GM12878 (cell line): ENCODE measurements around the gene AFTPH. TPM values are rescaled to one million over a fixed set of nuclear protein-coding genes. Genes with fewer than 3 reads are reported as not detected.

ENCODE experiments used
- ATAC-seq: fragments of 200-7000 bp; cut with Tn5 transposase; 3 replicates; pipeline ENCODE4 v1.9.1; 2020; ENCODE audit warnings: mild to moderate bottlenecking, moderate library complexity
- BruUV-seq: library from RNA; stranded (reverse); fragments of 400-500 nt; replicated peaks from 2 replicates; lab custom pipeline; 2021; lab: Mats Ljungman, UMichigan
- CTCF ChIA-PET: fragments of 300-600 bp; sonication (Branson Sonifier 250); formaldehyde crosslinking; extraction: SDS; loops from one replicate; lab custom pipeline; 2021; ENCODE audit warnings: inconsistent platforms; lab: Yijun Ruan, JAX
- POLR2A ChIA-PET: fragments of 350-600 bp; formaldehyde crosslinking; extraction: SDS; loops from one replicate; lab custom pipeline; 2021; ENCODE audit warnings: inconsistent platforms; lab: Charles Lee
- RAD21 ChIA-PET: fragments of 300-600 bp; sonication (Branson Sonifier 250); formaldehyde crosslinking; loops from one replicate; lab custom pipeline; 2023; ENCODE audit warnings: antibody characterized with exemption; ENCODE audit not compliant: unreplicated experiment; lab: Charles Lee
- SMC1A ChIA-PET: fragments of 300-600 bp; sonication (Branson Sonifier 250); formaldehyde crosslinking; loops from one replicate; lab custom pipeline; 2023; ENCODE audit not compliant: unreplicated experiment, uncharacterized antibody; lab: Charles Lee
- DNase-seq: peaks from one replicate; pipeline ENCODE4 v3.0.0-alpha.2; 2011; ENCODE audit warnings: low read depth, low spot score
- FAIRE-seq: peaks from 3 replicates; lab custom pipeline; 2011; peaks lifted over from hg19 to GRCh38; lab: Jason Lieb, UNC
- H2AFZ ChIP-seq: 2 replicates; pipeline ENCODE4 v1.6.0; 2011; ENCODE audit warnings: low read depth, low read length, control low read depth; ENCODE audit not compliant: control insufficient read depth
- H3K27ac ChIP-seq: 2 replicates; pipeline ENCODE4 v1.5.1; 2011; ENCODE audit warnings: control low read depth; ENCODE audit not compliant: control insufficient read depth, insufficient read depth
- H3K27me3 ChIP-seq, 2 experiments: replicated peaks in 1 of 2; 2 replicates each; pipeline versions ENCODE4 v1.6.0 to v1.6.1; 2011; ENCODE audit warnings: low read length in 1 of 2; ENCODE audit not compliant: control insufficient read depth in 2 of 2, insufficient read depth in 2 of 2
- H3K36me3 ChIP-seq, 2 experiments: 2 replicates each; pipeline ENCODE4 v1.5.1; 2011; ENCODE audit warnings: low read length in 1 of 2; ENCODE audit not compliant: control insufficient read depth in 2 of 2, insufficient read depth in 2 of 2
- H3K4me1 ChIP-seq: 2 replicates; pipeline ENCODE4 v1.6.1; 2011; ENCODE audit warnings: mild to moderate bottlenecking, low read length, moderate library complexity, mixed read lengths; ENCODE audit not compliant: control insufficient read depth, insufficient read depth
- H3K4me2 ChIP-seq: 2 replicates; pipeline ENCODE4 v1.6.0; 2011; ENCODE audit warnings: control low read depth; ENCODE audit not compliant: control insufficient read depth, insufficient read depth
- H3K4me3 ChIP-seq: fragments of 200-600 bp; sonication (generic); 2 replicates; pipeline ENCODE4 v1.5.1; 2016
- H3K79me2 ChIP-seq: 2 replicates; pipeline ENCODE4 v1.6.0; 2011; ENCODE audit warnings: low read length; ENCODE audit not compliant: control insufficient read depth, insufficient read depth
- H3K9ac ChIP-seq: 2 replicates; pipeline ENCODE4 v1.8.0; 2011; ENCODE audit warnings: low read length, control low read depth, mixed read lengths; ENCODE audit not compliant: control insufficient read depth, insufficient read depth
- H3K9me3 ChIP-seq: replicated peaks from 3 replicates; pipeline ENCODE4 v1.5.1; 2011; ENCODE audit warnings: mild to moderate bottlenecking, low read length; ENCODE audit not compliant: control insufficient read depth, insufficient read depth
- H4K20me1 ChIP-seq: 2 replicates; pipeline ENCODE4 v1.6.0; 2011; ENCODE audit not compliant: control insufficient read depth, insufficient read depth
- ATF7 ChIP-seq: fragments of 450-650 bp; IDR thresholded peaks from 2 replicates; pipeline ENCODE4 v1.6.1; 2016; ENCODE audit warnings: low read depth, mild to moderate bottlenecking
- BACH1 ChIP-seq: fragments of 450-650 bp; IDR thresholded peaks from 2 replicates; pipeline ENCODE4 v1.6.1; 2017; ENCODE audit warnings: mild to moderate bottlenecking, borderline replicate concordance
- BHLHE40 ChIP-seq, 2 experiments: fragments of 450-650 bp in 1 of 2; IDR thresholded peaks; 2 replicates each; pipeline ENCODE4 v1.6.1; 2011 to 2017; ENCODE audit warnings: low read depth in 2 of 2, borderline replicate concordance in 1 of 2, improper control_type of control experiment in 1 of 2, low read length in 1 of 2, mild to moderate bottlenecking in 1 of 2
- BRCA1 ChIP-seq: IDR thresholded peaks from 2 replicates; pipeline ENCODE4 v1.6.1; 2011; ENCODE audit warnings: low read depth, low read length, improper control_type of control experiment
- JUND ChIP-seq: IDR thresholded peaks from 2 replicates; pipeline ENCODE4 v1.6.1; 2012; ENCODE audit warnings: low read depth, mild to moderate bottlenecking, low read length, improper control_type of control experiment, moderate library complexity
- POLR2A ChIP-seq: IDR thresholded peaks from 2 replicates; pipeline ENCODE4 v1.6.1; 2011; ENCODE audit warnings: low read depth, mild to moderate bottlenecking, low read length
- POLR2AphosphoS5 ChIP-seq: IDR thresholded peaks from 2 replicates; pipeline ENCODE4 v1.6.1; 2011; ENCODE audit warnings: mild to moderate bottlenecking, low read length, inconsistent platforms
- RAD21 ChIP-seq: IDR thresholded peaks from 2 replicates; pipeline ENCODE4 v1.6.1; 2011; ENCODE audit warnings: mild to moderate bottlenecking, low read depth, low read length, moderate library complexity; ENCODE audit not compliant: insufficient read depth
- SREBF2 ChIP-seq: IDR thresholded peaks from 2 replicates; pipeline ENCODE4 v1.6.1; 2012; ENCODE audit warnings: mild to moderate bottlenecking, low read length
- STAT3 ChIP-seq: IDR thresholded peaks from 2 replicates; pipeline ENCODE4 v1.6.1; 2011; ENCODE audit warnings: low read depth, low read length, improper control_type of control experiment
- ZSCAN29 ChIP-seq: fragments of 450-650 bp; IDR thresholded peaks from 2 replicates; pipeline ENCODE4 v1.6.1; 2017; ENCODE audit warnings: mild to moderate bottlenecking, moderate library complexity
- ZZZ3 ChIP-seq: IDR thresholded peaks from 2 replicates; pipeline ENCODE4 v1.6.1; 2011; ENCODE audit warnings: low read depth; ENCODE audit not compliant: control insufficient read depth, insufficient read length
- WGBS: methylation state at CpG from one replicate; pipeline ENCODE4 v1.1.6; 2016; ENCODE audit warnings: low lambda C conversion rate; ENCODE audit not compliant: insufficient replicate concordance, insufficient coverage; ENCODE audit errors: missing lambda C conversion rate; 5-methylcytosine and 5-hydroxymethylcytosine counted together
- in situ Hi-C: fragments of 300-500 bp; cut with MboI; formaldehyde crosslinking; loops from 9 replicates; pipeline ENCODE4 v1.14.3; 2018; ENCODE audit warnings: mixed read lengths
- intact Hi-C: fragments of 100-400 bp; cut with micrococcal nuclease; formaldehyde crosslinking; loops from one replicate; pipeline ENCODE4 v1.14.2; 2022; ENCODE audit not compliant: unreplicated experiment
- polyA plus RNA-seq, 11 experiments: library from polyadenylated mRNA; depleted of rRNA in 4 of 11; unstranded in 6 of 11; stranded (reverse) in 5 of 11; fragments of >200 nt; fragmentation: Nextera tagmentation in 4 of 11; fragmentation: Illumina TruSeq in 1 of 11; extraction: Ambion mirVana in 4 of 11; extraction: Trizol in 1 of 11; gene quantifications; 1 replicate in 1 of 11; 2 replicates in 10 of 11; pipeline versions ENCODE4 v1.2.1 to v1.2.3, GENCODE V29; 2011 to 2016; ENCODE audit warnings: inconsistent platforms in 2 of 11, missing spikeins in 2 of 11, low read depth in 1 of 11
- total RNA-seq, 4 experiments: library from RNA; depleted of rRNA in 3 of 4; stranded (reverse); fragments of >200 nt in 3 of 4; fragmentation: Illumina TruSeq in 1 of 4; extraction: Trizol in 1 of 4; gene quantifications; 2 replicates each; pipeline versions ENCODE4 v1.2.1 to v1.2.3, GENCODE V29; 2013 to 2021
- TF ChIP-seq, protein P1 (sequence below): fragments of 450-650 bp; IDR thresholded peaks from 2 replicates; pipeline ENCODE4 v1.6.1; 2014; ENCODE audit warnings: mild to moderate bottlenecking
- TF ChIP-seq, protein P2 (sequence below): fragments of 450-650 bp; IDR thresholded peaks from 2 replicates; pipeline ENCODE4 v1.6.1; 2016; ENCODE audit warnings: mild to moderate bottlenecking
- TF ChIP-seq, protein P3 (sequence below): fragments of 450-650 bp; IDR thresholded peaks from 2 replicates; pipeline ENCODE4 v1.6.1; 2018; ENCODE audit warnings: mild to moderate bottlenecking, low read depth, moderate library complexity; ENCODE audit not compliant: partially characterized antibody

Gene AFTPH
- total and polyA plus RNA-seq, 10 of the 15 experiments (the other 5 are each of a cell fraction or from before 2014, with no cell fraction given): 25.6 to 77.3 (median 39.5) TPM

DNA sequence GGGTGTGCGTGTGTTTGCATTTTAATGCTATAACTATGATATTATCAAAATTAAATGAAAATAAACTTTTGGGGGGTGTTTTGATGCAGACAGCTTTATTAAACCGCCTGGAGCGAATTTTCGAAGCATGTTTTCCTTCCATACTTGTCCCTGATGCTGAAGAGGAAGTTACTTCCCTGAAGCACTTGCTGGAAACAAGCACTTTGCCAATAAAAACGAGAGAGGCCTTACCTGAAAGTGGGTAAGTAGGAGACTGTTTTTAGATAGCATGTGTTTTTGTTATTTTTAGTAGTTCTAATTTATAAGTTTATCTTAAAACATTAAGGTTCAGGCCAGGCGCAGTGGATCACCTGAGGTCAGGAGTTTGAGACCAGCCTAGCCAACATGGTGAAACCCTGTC is 43.3 kb downstream of the AFTPH start:
- POLR2A ChIA-PET: interaction anchor here (0.5 to 1.3 kb wide), 3 partner anchors 10 to 45 kb away, joined by 3 to 6 read pairs (median 4); no protein-coding TSS in a partner anchor

More for the DNA sequence above, 43.3 kb downstream of the AFTPH start:
- TF ChIP-seq SREBF2 (no peak), BACH1 (no peak), ZZZ3 (no peak), ZSCAN29 (no peak), BRCA1 (no peak), JUND (no peak), POLR2A (no peak), RAD21 (no peak), STAT3 (no peak), BHLHE40 (IDR thresholded peaks at IDR 0.05; ENCODE audit: borderline replicate concordance in 1 of 2, low read depth in 2 of 2, low read length in 1 of 2) (no peak), POLR2AphosphoS5 (no peak), ATF7 (no peak)
- TF ChIP-seq, protein P1, sequence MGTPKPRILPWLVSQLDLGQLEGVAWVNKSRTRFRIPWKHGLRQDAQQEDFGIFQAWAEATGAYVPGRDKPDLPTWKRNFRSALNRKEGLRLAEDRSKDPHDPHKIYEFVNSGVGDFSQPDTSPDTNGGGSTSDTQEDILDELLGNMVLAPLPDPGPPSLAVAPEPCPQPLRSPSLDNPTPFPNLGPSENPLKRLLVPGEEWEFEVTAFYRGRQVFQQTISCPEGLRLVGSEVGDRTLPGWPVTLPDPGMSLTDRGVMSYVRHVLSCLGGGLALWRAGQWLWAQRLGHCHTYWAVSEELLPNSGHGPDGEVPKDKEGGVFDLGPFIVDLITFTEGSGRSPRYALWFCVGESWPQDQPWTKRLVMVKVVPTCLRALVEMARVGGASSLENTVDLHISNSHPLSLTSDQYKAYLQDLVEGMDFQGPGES: no peak
- TF ChIP-seq, protein P2, sequence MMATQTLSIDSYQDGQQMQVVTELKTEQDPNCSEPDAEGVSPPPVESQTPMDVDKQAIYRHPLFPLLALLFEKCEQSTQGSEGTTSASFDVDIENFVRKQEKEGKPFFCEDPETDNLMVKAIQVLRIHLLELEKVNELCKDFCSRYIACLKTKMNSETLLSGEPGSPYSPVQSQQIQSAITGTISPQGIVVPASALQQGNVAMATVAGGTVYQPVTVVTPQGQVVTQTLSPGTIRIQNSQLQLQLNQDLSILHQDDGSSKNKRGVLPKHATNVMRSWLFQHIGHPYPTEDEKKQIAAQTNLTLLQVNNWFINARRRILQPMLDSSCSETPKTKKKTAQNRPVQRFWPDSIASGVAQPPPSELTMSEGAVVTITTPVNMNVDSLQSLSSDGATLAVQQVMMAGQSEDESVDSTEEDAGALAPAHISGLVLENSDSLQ: no peak
- TF ChIP-seq, protein P3, sequence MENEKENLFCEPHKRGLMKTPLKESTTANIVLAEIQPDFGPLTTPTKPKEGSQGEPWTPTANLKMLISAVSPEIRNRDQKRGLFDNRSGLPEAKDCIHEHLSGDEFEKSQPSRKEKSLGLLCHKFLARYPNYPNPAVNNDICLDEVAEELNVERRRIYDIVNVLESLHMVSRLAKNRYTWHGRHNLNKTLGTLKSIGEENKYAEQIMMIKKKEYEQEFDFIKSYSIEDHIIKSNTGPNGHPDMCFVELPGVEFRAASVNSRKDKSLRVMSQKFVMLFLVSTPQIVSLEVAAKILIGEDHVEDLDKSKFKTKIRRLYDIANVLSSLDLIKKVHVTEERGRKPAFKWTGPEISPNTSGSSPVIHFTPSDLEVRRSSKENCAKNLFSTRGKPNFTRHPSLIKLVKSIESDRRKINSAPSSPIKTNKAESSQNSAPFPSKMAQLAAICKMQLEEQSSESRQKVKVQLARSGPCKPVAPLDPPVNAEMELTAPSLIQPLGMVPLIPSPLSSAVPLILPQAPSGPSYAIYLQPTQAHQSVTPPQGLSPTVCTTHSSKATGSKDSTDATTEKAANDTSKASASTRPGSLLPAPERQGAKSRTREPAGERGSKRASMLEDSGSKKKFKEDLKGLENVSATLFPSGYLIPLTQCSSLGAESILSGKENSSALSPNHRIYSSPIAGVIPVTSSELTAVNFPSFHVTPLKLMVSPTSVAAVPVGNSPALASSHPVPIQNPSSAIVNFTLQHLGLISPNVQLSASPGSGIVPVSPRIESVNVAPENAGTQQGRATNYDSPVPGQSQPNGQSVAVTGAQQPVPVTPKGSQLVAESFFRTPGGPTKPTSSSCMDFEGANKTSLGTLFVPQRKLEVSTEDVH: no peak
- no peaks in the 10 kb centered on the region for H3K27me3 ChIP-seq
- in situ Hi-C loops: no loop called here
- H3K36me3 ChIP-seq: peaks cover 0 to 16% of the 10 kb centered on the region in 2 experiments; a peak in 1 of 4 replicates
- ChIA-PET SMC1A (interaction anchor here (0.6 to 2.5 kb wide), 7 partner anchors 9 to 237 kb away, joined by 3 to 9 read pairs (median 4); no protein-coding TSS in a partner anchor), RAD21 (interaction anchor here (0.7 to 2.2 kb wide), 4 partner anchors 15 to 66 kb away, joined by 3 to 6 read pairs (median 4); no protein-coding TSS in a partner anchor), CTCF (interaction anchor here (1.3 to 5.3 kb wide), 6 partner anchors 10 to 236 kb away, joined by 5 to 34 read pairs (median 6); partner anchors contain the start of gene AFTPH)
- H3K79me2 ChIP-seq: peaks cover 34% of the 10 kb centered on the region
- H3K9ac ChIP-seq: no peak overlapping the region
- no peak overlapping the region for H3K4me3 ChIP-seq
- H3K4me2 ChIP-seq: no peak overlapping the region
- DNase-seq: no peak
- no TSS peak for BruUV-seq
- no peak for FAIRE-seq
- 89% methylated on average over 6 of the region's 6 CpGs for WGBS
- no peaks in the 10 kb centered on the region for H3K9me3 ChIP-seq
- peaks cover 11% of the 10 kb centered on the region for H3K4me1 ChIP-seq
- intact Hi-C loops: no loop called here
- no peak overlapping the region for H2AFZ ChIP-seq
- H4K20me1 ChIP-seq: no peaks in the 10 kb centered on the region
- no peak for ATAC-seq
- no peak overlapping the region for H3K27ac ChIP-seq
